Immature natural killer cell (primary cell): ENCODE results near the gene LCN1. TPM values are rescaled to one million over a fixed set of nuclear protein-coding genes. Genes with fewer than 3 reads are reported as not detected.

ENCODE experiments used
- DNase-seq, 3 donors: peaks; one replicate each; pipeline ENCODE4 v3.0.0; 2022; ENCODE audit warnings: mixed read lengths in 1 of 3
- H3K27ac Mint-ChIP-seq, 6 donors: one replicate each; pipeline ENCODE4 v1.8.0; 2020; ENCODE audit warnings: mixed read lengths in 6 of 6, mild to moderate bottlenecking in 5 of 6, inconsistent platforms in 4 of 6, moderate library complexity in 3 of 6
- H3K27me3 Mint-ChIP-seq, 3 donors: one replicate each; pipeline ENCODE4 v1.8.0; 2020 to 2021; ENCODE audit warnings: low read depth in 3 of 3, mild to moderate bottlenecking in 3 of 3, mixed read lengths in 3 of 3, moderate library complexity in 3 of 3, inconsistent platforms in 1 of 3
- H3K36me3 Mint-ChIP-seq, 3 donors: one replicate each; pipeline ENCODE4 v1.8.0; 2020; ENCODE audit warnings: mixed read lengths in 3 of 3, inconsistent platforms in 2 of 3, mild to moderate bottlenecking in 2 of 3
- H3K4me1 Mint-ChIP-seq, 2 donors: one replicate each; pipeline ENCODE4 v1.8.0; 2020; ENCODE audit warnings: inconsistent platforms in 2 of 2, mild to moderate bottlenecking in 2 of 2, mixed read lengths in 2 of 2, moderate library complexity in 1 of 2
- H3K4me3 Mint-ChIP-seq, 5 donors: one replicate each; pipeline ENCODE4 v1.8.0; 2020; ENCODE audit warnings: mild to moderate bottlenecking in 5 of 5, mixed read lengths in 5 of 5, inconsistent platforms in 3 of 5, moderate library complexity in 3 of 5
- H3K9me3 Mint-ChIP-seq, 6 donors: one replicate each; pipeline ENCODE4 v1.8.0; 2020; ENCODE audit warnings: mild to moderate bottlenecking in 6 of 6, mixed read lengths in 6 of 6, inconsistent platforms in 4 of 6, moderate library complexity in 3 of 6
- polyA plus RNA-seq, 3 donors: library from polyadenylated mRNA; unstranded; fragments of 300-500 nt; fragmentation: Illumina TruSeq; gene quantifications; one replicate each; pipeline ENCODE4 v1.2.3, GENCODE V29; 2021

Gene LCN1
- polyA plus RNA-seq = not detected

GRCh38 chr9:135520916-135521607 is at the start of gene LCN1:
TSS of gene LCN1 (plus strand) at chr9:135521440. CDS start at chr9:135521498, 58 bp downstream.
- Mint-ChIP-seq H3K4me1 (no peaks in the 10 kb centered on the region), H3K27me3 (peaks cover 0 to 3% (median 0%) of the 10 kb centered on the region in 3 donors), H3K4me3 (no peak within 1 kb of the TSS), H3K27ac (no peak within 1 kb of the TSS), H3K36me3 (no peaks in the 10 kb centered on the region), H3K9me3 (no peaks in the 10 kb centered on the region)
- DNase-seq = no peak

GRCh38 chr9:135471791-135472640 is 49.2 kb upstream of the LCN1 start:
- DNase-seq = no peak
- Mint-ChIP-seq H3K27me3 (peaks cover 0 to 17% (median 3%) of the 10 kb centered on the region in 3 donors), H3K27ac (no peak overlapping the region), H3K4me1 (peaks cover 2 to 4% of the 10 kb centered on the region in 2 donors), H3K4me3 (no peak overlapping the region), H3K36me3 (no peaks in the 10 kb centered on the region), H3K9me3 (no peaks in the 10 kb centered on the region)

GRCh38 chr9:135473972-135474543 is 47.2 kb upstream of the LCN1 start:
- Mint-ChIP-seq H3K9me3 (no peaks in the 10 kb centered on the region), H3K27ac (no peak overlapping the region), H3K4me1 (peaks cover 6 to 11% of the 10 kb centered on the region in 2 donors)

GRCh38 chr9:135474915-135475314 is 46.3 kb upstream of the LCN1 start:
- no peak overlapping the region for H3K4me3 Mint-ChIP-seq
- no peak overlapping the region for H3K27ac Mint-ChIP-seq
- H3K27me3 Mint-ChIP-seq = peaks cover 4 to 22% (median 6%) of the 10 kb centered on the region in 3 donors
- H3K36me3 Mint-ChIP-seq = no peaks in the 10 kb centered on the region
- H3K4me1 Mint-ChIP-seq = peaks cover 6 to 11% of the 10 kb centered on the region in 2 donors
- DNase-seq = no peak
- H3K9me3 Mint-ChIP-seq = no peaks in the 10 kb centered on the region

More at GRCh38 chr9:135473972-135474543, 47.2 kb upstream of the LCN1 start:
- Mint-ChIP-seq H3K36me3 (no peaks in the 10 kb centered on the region), H3K27me3 (peaks cover 4 to 27% (median 6%) of the 10 kb centered on the region in 3 donors), H3K4me3 (no peak overlapping the region)
- no peak for DNase-seq

- Mint-ChIP-seq H3K4me1 (peaks cover 9 to 12% of the 10 kb centered on the region in 2 donors), H3K9me3 (no peaks in the 10 kb centered on the region), H3K4me3 (no peak overlapping the region), H3K36me3 (no peaks in the 10 kb centered on the region), H3K27me3 (peaks cover 4 to 18% (median 6%) of the 10 kb centered on the region in 3 donors), H3K27ac (no peak overlapping the region)
- no peak for DNase-seq
Measured at GRCh38 chr9:135476561-135477355, 44.5 kb upstream of the LCN1 start.

- DNase-seq = no peak
- Mint-ChIP-seq H3K27me3 (peaks cover 4 to 28% (median 6%) of the 10 kb centered on the region in 3 donors), H3K9me3 (no peaks in the 10 kb centered on the region), H3K4me1 (peaks cover 9 to 17% of the 10 kb centered on the region in 2 donors), H3K36me3 (no peaks in the 10 kb centered on the region), H3K4me3 (peak overlapping the region; percentile 85 to 94 (median 87)), H3K27ac (peak overlapping the region in 3 of 6 donors; percentile 1 to 26 (median 12))
Measured at GRCh38 chr9:135478191-135478590, 43.0 kb upstream of the LCN1 start.

GRCh38 chr9:135478829-135479468 is 42.3 kb upstream of the LCN1 start:
- peak in 2 of 3 donors; percentile 2 to 11 for DNase-seq
- H3K27ac Mint-ChIP-seq = peak overlapping the region in 4 of 6 donors; percentile 26 to 67 (median 54)
- H3K4me3 Mint-ChIP-seq = peak overlapping the region; percentile 85 to 94 (median 87)
- H3K27me3 Mint-ChIP-seq = peaks cover 4 to 25% (median 5%) of the 10 kb centered on the region in 3 donors
- no peaks in the 10 kb centered on the region for H3K9me3 Mint-ChIP-seq
- H3K4me1 Mint-ChIP-seq = peaks cover 9 to 17% of the 10 kb centered on the region in 2 donors
- H3K36me3 Mint-ChIP-seq = no peaks in the 10 kb centered on the region

- DNase-seq = no peak
- Mint-ChIP-seq H3K27me3 (peaks cover 4 to 25% (median 5%) of the 10 kb centered on the region in 3 donors), H3K4me1 (peaks cover 9 to 17% of the 10 kb centered on the region in 2 donors), H3K9me3 (no peaks in the 10 kb centered on the region), H3K4me3 (peak within 1 kb of the TSS; percentile 85 to 94 (median 87)), H3K36me3 (no peaks in the 10 kb centered on the region), H3K27ac (peak within 1 kb of the TSS in 4 of 6 donors; percentile 26 to 67 (median 54))
Measured at GRCh38 chr9:135479469-135480052, 41.7 kb upstream of the LCN1 start, which contains the start of gene PPP1R26. TSS of gene PPP1R26 (plus strand) at chr9:135479782. CDS start at chr9:135484511, 4,729 bp downstream.

- no peak for DNase-seq
- H3K4me3 Mint-ChIP-seq = peak overlapping the region; percentile 57 to 79 (median 65)
- no peaks in the 10 kb centered on the region for H3K9me3 Mint-ChIP-seq
- H3K4me1 Mint-ChIP-seq = peaks cover 9 to 17% of the 10 kb centered on the region in 2 donors
- H3K36me3 Mint-ChIP-seq = no peaks in the 10 kb centered on the region
- H3K27ac Mint-ChIP-seq = no peak overlapping the region
- peaks cover 4 to 27% (median 5%) of the 10 kb centered on the region in 3 donors for H3K27me3 Mint-ChIP-seq
Measured at GRCh38 chr9:135480071-135480939, 40.9 kb upstream of the LCN1 start.

GRCh38 chr9:135480940-135481310 is 40.3 kb upstream of the LCN1 start:
- H3K27ac Mint-ChIP-seq = no peak overlapping the region
- peaks cover 9 to 17% of the 10 kb centered on the region in 2 donors for H3K4me1 Mint-ChIP-seq
- no peaks in the 10 kb centered on the region for H3K36me3 Mint-ChIP-seq
- peaks cover 4 to 22% (median 6%) of the 10 kb centered on the region in 3 donors for H3K27me3 Mint-ChIP-seq
- no peaks in the 10 kb centered on the region for H3K9me3 Mint-ChIP-seq
- no peak for DNase-seq
- H3K4me3 Mint-ChIP-seq = peak overlapping the region; percentile 57 to 79 (median 65)

GRCh38 chr9:135482015-135482754 is 39.1 kb upstream of the LCN1 start:
- no peaks in the 10 kb centered on the region for H3K9me3 Mint-ChIP-seq
- no peak overlapping the region for H3K27ac Mint-ChIP-seq
- DNase-seq = no peak
- H3K36me3 Mint-ChIP-seq = no peaks in the 10 kb centered on the region
- peaks cover 9 to 17% of the 10 kb centered on the region in 2 donors for H3K4me1 Mint-ChIP-seq
- peaks cover 4 to 22% (median 6%) of the 10 kb centered on the region in 3 donors for H3K27me3 Mint-ChIP-seq
- H3K4me3 Mint-ChIP-seq = peak overlapping the region; percentile 23 to 79 (median 36)
